Measurements from ENCODE around the gene EMP2. TPM values are rescaled to one million over a fixed set of nuclear protein-coding genes. Genes with fewer than 3 reads are reported as not detected.
A peak's percentile ranks its signal among the peaks of the same experiment; 100 is the strongest.

EMP2 gene
- total RNA-seq, 2 donors from 2014 or later, result 19.0 to 20.7 TPM

GRCh38 chr16:10500582-10500981, 79.8 kb downstream of the EMP2 start:
- peaks cover 23% of the 10 kb centered on the region for H3K9me3 Mint-ChIP-seq
- H3K4me3 Mint-ChIP-seq, result no peak overlapping the region
- TF ChIP-seq CTCF (conservative IDR thresholded peaks at IDR 0.05), result no peak
- Histone ChIP-seq H3K9ac (ENCODE audit: extremely low read depth, low read length, poor library complexity, severe bottlenecking) (no peak overlapping the region), H3K4me3 (ENCODE audit: low read length) (no peak overlapping the region), H3K27ac (ENCODE audit: low read depth, low read length) (no peak overlapping the region), H3K36me3 (ENCODE audit: control insufficient read depth, insufficient read depth, low read length) (no peaks in the 10 kb centered on the region), H3K4me1 (ENCODE audit: control insufficient read depth, insufficient read depth, low read length) (no peaks in the 10 kb centered on the region), H3K9me3 (ENCODE audit: control insufficient read depth, low read length) (peaks cover 16% of the 10 kb centered on the region), H3K27me3 (ENCODE audit: control insufficient read depth, insufficient read depth, low read length, poor library complexity, severe bottlenecking) (no peaks in the 10 kb centered on the region)
- H3K27ac Mint-ChIP-seq, result no peak overlapping the region
- no peaks in the 10 kb centered on the region for H3K27me3 Mint-ChIP-seq (ENCODE audit: insufficient read depth)
- H3K4me1 Mint-ChIP-seq, result peaks cover 20% of the 10 kb centered on the region
- DNase-seq, result no peak
- H3K36me3 Mint-ChIP-seq (ENCODE audit: low read depth), result peaks cover 7% of the 10 kb centered on the region
- WGBS, 2 experiments (ENCODE audit: insufficient coverage in 1 of 2, insufficient read length in 1 of 2), result 90 to 95% methylated on average over 1 to 2 of the region's 3 CpGs

- H3K27ac Mint-ChIP-seq, result peak overlapping the region; percentile 11
These were observed 83.0 kb downstream of the EMP2 start for GRCh38 chr16:10497132-10498101.

GRCh38 chr16:10495031-10495345, 85.4 kb downstream of the EMP2 start:
- Histone ChIP-seq H3K4me3 (ENCODE audit: low read length) (no peak overlapping the region), H3K36me3 (ENCODE audit: control insufficient read depth, insufficient read depth, low read length) (no peaks in the 10 kb centered on the region), H3K27ac (ENCODE audit: low read depth, low read length) (no peak overlapping the region), H3K27me3 (ENCODE audit: control insufficient read depth, insufficient read depth, low read length, poor library complexity, severe bottlenecking) (no peaks in the 10 kb centered on the region), H3K4me1 (ENCODE audit: control insufficient read depth, insufficient read depth, low read length) (no peaks in the 10 kb centered on the region), H3K9ac (ENCODE audit: extremely low read depth, low read length, poor library complexity, severe bottlenecking) (no peak overlapping the region), H3K9me3 (ENCODE audit: control insufficient read depth, low read length) (no peaks in the 10 kb centered on the region)
- H3K27ac Mint-ChIP-seq, result no peak overlapping the region
- no peak for DNase-seq
- peaks cover 21% of the 10 kb centered on the region for H3K9me3 Mint-ChIP-seq
- H3K4me3 Mint-ChIP-seq, result no peak overlapping the region
- 83 to 95% methylated on average over 3 to 6 of the region's 6 CpGs for WGBS, 2 experiments (ENCODE audit: insufficient coverage in 1 of 2, insufficient read length in 1 of 2)
- no peak for TF ChIP-seq CTCF (conservative IDR thresholded peaks at IDR 0.05)
- peaks cover 4% of the 10 kb centered on the region for H3K4me1 Mint-ChIP-seq
- H3K36me3 Mint-ChIP-seq (ENCODE audit: low read depth), result no peaks in the 10 kb centered on the region
- H3K27me3 Mint-ChIP-seq (ENCODE audit: insufficient read depth), result no peaks in the 10 kb centered on the region

More at GRCh38 chr16:10497132-10498101, 83.0 kb downstream of the EMP2 start:
- no peak overlapping the region for H3K9ac ChIP-seq (ENCODE audit: extremely low read depth, low read length, poor library complexity, severe bottlenecking)
- no peaks in the 10 kb centered on the region for H3K36me3 ChIP-seq (ENCODE audit: control insufficient read depth, insufficient read depth, low read length)
- TF ChIP-seq CTCF (conservative IDR thresholded peaks at IDR 0.05), result no peak
- H3K9me3 ChIP-seq (ENCODE audit: control insufficient read depth, low read length), result peaks cover 7% of the 10 kb centered on the region
- peaks cover 5% of the 10 kb centered on the region for H3K36me3 Mint-ChIP-seq (ENCODE audit: low read depth)
- no peak overlapping the region for H3K27ac ChIP-seq (ENCODE audit: low read depth, low read length)
- no peak overlapping the region for H3K4me3 Mint-ChIP-seq
- H3K27me3 Mint-ChIP-seq (ENCODE audit: insufficient read depth), result no peaks in the 10 kb centered on the region
- H3K27me3 ChIP-seq (ENCODE audit: control insufficient read depth, insufficient read depth, low read length, poor library complexity, severe bottlenecking), result no peaks in the 10 kb centered on the region
- no peak overlapping the region for H3K4me3 ChIP-seq (ENCODE audit: low read length)
- no peak for DNase-seq
- no peaks in the 10 kb centered on the region for H3K4me1 ChIP-seq (ENCODE audit: control insufficient read depth, insufficient read depth, low read length)
- 88 to 95% methylated on average over 9 to 13 of the region's 13 CpGs for WGBS, 2 experiments (ENCODE audit: insufficient coverage in 1 of 2, insufficient read length in 1 of 2)
- H3K9me3 Mint-ChIP-seq, result peaks cover 34% of the 10 kb centered on the region
- H3K4me1 Mint-ChIP-seq, result no peaks in the 10 kb centered on the region
